Kidney capillary endothelial cell (primary cell): Measurements from ENCODE around the gene SMIM8.
A peak's percentile ranks its signal among the peaks of the same experiment; 100 is the strongest.
"Not testable (repeated sequence)": the region's sequence is repeated elsewhere in the genome, so short reads cannot be mapped to it uniquely, and the experiment has no call there.

Experiments
- DNase-seq: peaks from one replicate; pipeline ENCODE4 v3.0.0-alpha.2; 2018; ENCODE audit warnings: low spot score

The SMIM8 gene, protein sequence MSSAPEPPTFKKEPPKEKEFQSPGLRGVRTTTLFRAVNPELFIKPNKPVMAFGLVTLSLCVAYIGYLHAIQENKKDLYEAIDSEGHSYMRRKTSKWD

DNA sequence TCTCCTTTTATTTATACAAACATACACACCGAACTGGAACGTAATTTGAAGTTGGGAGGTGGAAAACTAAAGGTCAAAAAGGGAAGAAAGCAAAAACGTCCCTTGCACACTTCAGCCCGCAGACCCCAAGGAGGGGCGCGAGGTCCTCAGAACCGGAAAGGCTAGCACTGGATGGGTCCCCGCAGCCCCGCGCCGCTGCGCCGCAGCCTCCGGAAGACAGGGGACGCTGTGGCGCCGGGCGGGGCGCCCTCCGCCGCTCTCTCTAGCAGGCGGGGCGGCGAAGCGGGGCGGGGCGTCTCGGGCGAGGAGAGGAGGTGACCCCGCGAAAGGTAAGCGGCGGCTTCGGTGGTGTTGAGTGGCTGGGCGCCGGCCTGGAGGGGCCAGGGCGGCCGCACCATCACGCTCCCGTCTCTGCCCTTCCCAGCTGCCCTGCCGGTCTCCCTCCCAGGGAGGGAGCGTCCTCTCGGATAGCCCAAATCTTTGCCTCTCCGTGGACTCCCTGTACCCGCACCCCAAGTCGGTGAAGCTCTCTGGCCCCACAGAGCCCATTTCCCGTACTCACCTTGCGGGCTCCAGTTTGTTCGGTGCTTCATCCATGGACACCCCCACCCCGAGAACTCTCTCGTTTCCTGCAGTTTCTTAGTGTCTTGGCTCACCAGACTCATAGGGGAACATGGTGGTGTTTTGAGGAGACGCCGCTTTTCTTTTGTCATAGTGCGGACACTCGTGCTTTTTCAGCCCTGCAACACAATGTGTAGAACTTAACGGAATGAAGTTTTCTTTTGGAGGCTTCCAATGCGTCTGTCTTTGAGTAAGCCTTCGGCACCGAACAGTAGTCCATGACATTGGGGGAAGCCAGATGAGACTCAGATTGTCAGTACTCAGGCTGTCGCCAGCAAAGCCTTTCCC lies at the start of gene SMIM8:
Gene SMIM8, plus strand, starts transcription at position 285 of the 909 bp plus-strand sequence. CDS start 14,444 bp downstream, outside the sequence.
- DNase-seq = peak; percentile 63

DNA sequence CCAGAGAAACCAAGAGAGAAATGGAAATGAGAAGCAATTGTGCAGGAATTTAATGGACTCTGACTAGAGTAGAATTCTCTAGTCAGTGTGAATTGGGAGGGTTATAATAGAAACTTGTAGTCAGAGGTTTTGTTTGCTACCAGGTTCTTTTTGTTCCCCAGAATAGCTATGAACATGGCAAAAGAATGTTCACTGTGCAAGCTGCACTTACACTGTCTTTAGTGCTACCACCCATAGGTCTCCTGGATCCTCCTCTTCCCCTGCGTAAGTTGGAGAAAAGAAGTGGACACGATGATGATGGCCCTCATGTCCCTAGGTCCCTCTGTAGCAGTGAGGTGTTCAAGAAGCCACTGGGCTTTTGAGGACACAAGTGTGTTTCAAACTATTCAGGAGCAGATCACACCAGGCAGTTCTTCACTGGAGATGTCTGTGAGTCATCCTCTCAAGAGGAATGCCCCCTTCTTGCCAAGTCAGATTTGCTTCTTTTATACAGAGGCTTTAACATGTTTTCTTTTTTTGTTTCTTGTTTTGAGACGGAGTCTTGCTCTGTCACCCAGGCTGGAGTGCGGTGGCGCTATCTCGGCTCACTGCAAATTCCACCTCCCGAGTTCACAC lies 47.6 kb upstream of the SMIM8 start:
- no peak for DNase-seq

DNA sequence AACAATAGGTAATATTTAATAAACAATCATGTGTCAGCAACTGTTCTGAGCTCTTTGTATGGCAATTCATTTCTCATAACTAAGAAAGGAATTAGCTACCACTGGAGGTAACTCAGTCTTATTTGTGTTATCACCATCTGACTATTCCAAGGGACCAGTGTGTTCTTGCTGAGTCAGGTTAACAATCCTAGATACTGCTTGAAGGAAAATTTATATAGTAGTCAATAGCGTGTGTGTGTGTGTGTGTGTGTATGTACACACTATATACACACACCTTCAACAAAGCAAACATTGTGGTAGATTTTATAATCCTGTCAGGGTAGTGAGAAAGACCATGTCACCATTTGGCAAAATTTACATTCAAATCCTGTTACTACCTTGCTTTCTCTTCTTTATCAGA lies 45.8 kb upstream of the SMIM8 start:
- DNase-seq = no peak

DNA sequence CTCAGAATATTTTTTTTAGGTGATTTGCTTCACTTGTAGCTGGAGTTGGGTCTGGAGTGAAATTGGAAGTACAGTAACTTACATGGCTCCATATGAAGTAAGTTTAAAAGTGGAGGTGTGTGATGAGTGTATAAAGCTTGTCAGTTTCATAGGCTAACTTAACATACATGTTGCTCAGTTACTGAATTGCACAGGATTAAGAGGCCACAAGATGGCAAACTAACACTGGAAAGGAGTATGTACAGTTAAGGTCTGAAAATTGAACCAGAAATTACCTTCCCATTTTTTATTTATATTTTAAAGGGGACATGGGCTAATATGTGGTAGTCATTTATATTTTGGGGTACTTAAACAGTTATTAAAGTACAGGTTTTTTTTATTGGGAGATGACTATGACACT lies 45.3 kb upstream of the SMIM8 start:
- no peak for DNase-seq

DNA sequence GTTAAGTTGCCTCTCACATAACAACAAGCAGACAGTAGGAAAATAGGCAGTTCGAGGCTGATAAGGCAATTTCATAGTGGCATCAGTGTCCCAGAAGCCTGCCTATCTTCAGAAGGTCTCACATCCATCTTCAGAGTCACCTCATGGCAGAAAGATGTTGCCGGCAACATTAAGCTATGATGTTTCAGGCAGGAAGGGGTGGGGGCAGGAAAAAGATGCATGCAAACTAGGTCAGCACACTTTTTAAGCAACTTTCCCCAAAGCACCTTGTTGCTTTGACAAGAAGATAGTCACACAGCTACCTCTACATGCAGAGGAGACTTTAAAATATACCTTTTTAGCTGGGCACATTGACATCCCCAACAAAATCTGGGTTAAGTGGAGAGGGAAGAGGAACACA lies 43.2 kb upstream of the SMIM8 start:
- no peak for DNase-seq

DNA sequence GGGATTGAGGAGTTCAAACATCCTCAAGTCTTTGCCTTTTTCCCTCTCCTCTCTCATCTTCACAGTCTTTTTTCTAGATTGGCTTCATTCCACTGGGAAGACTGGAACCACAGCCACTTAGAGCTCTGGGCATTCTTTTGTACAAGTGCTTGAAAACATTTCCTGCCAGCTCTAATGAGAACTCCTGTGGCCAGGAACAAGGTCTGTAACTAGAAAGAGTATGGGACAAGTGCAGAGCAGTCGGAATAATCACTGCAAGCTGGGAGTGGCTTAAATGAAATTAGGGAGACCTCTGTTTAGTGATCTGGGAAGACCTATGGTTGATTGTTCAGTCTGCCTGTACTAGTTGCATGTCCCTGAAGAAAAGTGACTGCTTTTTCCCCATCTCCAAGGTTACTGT lies 41.0 kb upstream of the SMIM8 start:
- DNase-seq = no peak

DNA sequence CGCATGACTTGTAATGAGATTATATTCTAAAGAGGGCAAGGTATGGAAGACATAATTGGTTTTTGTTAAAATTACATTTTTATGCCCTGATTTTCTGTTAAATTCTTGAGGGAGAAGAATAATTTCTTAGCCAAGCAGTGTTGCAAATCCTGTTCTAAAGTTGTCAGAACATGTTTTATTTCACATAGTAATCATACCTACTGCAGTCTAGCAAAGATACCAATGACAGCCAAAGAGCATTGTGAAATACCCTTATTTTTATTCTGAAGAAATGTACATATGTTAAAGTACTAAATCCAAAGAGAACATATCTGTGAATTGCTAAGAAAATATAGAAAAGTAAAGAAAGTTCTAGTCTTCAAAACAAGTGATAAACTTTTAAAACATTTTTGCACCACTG lies 39.6 kb upstream of the SMIM8 start:
- no peak for DNase-seq

DNA sequence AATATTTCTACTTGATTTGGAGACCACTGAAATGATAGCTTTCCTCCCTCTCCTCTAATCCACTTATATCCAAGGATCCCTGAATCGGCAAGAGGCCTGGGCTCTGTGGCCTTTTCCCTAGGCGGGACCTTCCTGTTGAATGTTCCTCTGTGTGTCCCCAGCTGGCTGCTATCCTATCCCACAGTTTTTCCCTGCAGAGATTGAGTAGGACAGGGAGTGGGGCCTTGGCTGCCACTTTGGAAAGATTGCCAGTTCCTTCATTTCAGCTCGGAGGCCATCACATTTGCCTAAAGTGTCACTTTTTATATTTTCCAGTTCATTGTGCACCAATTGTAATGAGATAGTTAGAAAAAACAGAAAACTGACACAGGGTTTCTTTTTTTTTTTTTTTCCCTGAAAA lies 38.9 kb upstream of the SMIM8 start:
- DNase-seq = no peak

DNA sequence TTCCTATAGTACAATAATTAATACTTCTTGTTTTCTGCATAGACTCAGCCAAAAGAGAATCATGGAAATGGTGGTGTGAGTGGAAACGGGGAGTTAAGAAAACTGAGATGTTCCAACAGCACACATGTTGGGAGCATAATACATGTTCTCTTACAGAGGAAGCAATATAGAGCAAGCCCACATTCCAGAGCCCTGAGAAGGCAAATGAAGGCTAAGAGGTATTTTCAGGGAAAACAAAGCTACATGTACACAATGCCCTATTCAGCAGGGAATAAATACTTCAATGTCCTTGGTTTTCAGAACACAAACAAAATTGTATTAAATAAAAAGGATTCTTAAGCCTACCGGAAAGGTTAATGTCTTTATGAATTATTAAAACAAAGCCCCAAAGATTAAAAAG lies 35.1 kb upstream of the SMIM8 start:
- peak; percentile 11 for DNase-seq

DNA sequence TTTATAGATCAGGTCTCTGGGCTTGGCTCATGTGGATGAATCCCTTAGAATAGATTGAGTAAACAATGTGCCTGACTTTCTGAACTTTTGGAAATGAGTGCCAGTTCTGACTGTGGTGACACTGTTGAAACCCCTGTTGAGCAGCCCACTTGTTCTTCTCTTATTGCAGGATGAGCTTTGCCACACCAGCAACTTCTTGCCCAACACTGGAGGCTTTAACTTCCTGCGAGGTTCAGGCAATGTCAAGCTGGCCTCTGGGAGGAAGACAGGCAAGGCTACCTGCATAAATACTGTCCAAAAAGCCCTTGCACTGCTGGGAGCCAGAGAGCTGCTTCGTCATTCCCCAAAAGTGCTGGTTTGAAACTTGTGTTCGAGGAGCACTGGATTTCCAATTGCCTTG lies 32.8 kb upstream of the SMIM8 start:
- no peak for DNase-seq

DNA sequence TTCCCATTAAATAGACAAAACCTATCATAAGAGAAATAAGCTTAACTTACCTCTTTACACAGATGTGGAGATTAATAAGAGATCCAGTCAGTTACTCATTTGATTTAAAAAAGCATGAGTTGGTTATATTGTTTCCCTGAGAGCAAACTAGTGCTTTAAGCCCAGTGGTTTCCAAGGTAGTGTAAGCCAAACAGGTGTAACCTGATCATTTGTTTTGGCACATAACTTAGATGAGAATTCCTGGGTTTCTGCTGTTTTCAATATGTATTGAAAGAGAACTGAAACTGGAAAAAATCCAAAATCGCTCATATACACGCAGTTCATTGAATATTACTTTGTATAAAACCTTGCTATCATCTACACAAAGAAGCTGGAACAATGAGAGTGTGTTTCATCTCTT lies 30.5 kb upstream of the SMIM8 start:
- no peak for DNase-seq

DNA sequence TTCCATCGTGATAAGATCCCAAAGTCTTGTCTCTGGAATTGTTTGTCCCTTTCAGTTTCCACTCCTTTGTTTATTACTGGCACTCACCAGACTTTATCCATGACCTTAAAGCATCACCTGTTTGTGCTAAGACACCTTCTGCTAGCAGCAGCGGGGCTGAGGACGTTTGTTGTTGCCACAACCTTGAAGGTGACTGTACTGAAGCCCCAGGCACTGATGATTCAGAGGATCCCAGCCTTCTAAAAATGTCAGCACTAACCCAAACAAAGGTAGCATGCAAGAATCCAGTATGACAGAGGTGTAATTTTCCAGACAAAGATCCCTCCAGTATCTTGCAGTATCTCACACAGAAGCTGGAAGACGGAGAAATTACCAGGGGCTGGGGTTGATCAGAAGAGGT lies 28.9 kb upstream of the SMIM8 start:
- DNase-seq = no peak

DNA sequence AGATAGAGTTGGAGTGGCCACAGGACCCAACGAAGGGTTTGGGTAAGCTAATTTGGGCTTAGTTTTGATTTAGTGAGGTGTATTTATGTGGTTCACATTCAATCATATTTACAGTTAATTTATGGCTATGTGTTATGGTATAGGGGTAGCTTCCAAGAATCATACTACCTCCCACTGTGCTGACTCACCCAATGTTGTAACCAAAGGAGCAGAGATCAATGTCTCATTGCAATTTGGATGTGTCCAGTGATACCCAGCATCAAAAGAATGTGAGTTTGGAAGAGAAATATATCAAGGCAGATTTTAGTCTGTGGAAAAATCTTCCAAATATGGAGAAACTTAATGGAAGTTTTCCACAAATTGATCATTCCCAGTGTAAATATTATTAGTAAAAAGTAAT lies 25.3 kb upstream of the SMIM8 start:
- DNase-seq = no peak

DNA sequence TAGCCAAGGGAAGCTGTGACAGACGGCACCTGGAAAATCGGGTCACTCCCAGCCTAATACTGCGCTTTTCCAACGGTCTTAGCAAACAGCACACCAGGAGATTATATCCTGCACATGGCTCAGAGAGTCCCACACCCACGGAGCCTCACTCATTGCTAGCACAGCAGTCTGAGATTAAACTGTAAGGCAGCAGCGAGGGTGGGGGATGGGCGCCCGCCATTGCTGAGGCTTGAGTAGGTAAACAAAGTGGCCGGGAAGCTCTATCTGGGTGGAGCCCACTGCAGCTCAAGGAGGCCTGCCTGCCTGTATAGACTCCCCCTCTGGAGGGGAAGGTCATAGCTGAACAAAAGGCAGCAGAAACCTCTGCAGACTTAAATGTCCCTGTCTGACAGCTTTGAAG lies 21.1 kb upstream of the SMIM8 start:
- not testable (repeated sequence) for DNase-seq

DNA sequence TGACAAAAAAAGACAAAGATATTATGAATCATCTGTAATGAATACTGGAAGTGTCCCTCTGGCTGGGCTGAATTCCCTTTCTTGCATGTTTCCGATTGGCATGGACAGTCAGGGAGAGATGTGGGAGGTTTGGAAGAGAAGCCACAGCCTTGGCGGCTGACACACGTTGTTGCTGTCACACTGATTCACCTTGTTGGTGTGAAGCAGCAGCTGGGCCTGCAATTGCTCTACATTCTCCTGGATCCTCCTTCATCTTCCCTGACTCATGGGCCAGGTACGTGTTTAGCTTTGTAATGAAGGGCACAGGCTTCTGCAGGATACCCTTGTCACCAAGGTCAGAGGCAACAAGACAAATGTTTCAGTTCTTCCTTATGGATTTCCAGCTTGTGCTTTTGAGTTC lies 13.4 kb upstream of the SMIM8 start:
- DNase-seq = no peak

DNA sequence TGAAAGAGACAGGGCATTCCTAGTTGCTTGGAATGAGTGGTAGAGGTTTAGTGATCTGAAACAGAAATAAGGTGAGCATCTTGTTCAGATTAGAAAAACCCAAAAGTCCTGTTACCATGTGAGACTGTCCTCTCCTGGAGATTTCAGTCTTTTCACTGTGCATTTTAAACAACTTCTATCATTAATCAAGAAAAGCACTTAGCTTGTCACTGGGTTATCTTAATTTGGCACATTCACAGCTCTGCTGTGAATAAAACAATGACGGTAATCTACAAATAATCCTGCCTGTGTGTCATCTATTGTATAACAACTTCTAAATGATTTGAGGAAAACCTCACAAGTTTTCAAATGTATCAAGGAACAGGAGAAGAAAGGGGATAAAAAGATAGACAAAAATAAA lies 9.5 kb upstream of the SMIM8 start:
- DNase-seq = no peak

DNA sequence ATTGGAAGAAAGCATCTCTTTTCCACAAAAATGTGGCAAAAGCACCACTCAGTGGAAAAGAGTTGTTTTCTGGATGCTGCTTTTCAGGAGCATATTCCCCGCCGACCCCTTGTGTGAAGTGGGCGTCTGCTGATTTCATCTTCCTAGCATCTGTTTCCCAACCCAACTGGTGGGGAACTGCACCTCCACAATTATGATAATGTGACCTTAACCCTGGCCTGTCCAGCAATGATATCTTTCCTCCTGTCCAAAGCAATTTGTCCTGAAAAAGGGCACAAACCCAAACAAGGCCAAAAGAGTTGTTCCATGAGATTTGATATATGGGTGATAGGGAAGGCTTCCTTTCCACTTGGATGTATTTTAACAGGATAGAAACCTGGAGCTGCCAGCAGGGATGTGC lies 7.3 kb upstream of the SMIM8 start:
- DNase-seq = no peak

DNA sequence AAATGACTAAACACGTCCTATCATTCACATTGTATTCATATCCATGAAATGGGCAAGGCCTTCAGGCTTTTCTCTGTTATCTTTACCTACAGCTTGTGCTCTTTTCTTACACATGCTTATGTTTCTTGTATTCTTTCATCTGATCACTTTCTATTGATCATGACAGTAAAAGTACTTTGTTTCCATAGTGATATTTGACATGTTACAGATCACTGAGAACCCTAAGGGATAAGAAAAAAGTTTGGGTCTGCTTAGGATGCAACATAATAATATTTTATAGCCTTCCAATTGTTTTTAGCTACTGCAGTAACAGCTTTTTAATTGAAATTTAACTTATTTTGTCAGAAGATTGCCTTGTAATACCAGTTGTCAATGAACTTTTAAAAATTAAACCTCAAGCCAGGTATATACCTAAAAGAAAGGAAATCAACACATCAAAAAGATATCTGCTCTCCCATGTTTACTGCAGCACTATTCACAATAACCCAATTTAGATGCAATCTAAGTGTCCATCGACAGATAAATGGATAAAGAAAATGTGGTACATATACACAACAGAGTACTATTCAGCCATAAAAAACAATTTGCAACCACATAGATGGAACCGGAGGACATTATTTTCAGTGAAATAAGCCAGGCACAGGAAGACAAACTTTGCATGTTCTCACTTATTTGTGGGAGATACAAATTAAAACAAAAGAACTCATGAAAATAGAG lies 3.0 kb upstream of the SMIM8 start:
- DNase-seq = no peak

DNA sequence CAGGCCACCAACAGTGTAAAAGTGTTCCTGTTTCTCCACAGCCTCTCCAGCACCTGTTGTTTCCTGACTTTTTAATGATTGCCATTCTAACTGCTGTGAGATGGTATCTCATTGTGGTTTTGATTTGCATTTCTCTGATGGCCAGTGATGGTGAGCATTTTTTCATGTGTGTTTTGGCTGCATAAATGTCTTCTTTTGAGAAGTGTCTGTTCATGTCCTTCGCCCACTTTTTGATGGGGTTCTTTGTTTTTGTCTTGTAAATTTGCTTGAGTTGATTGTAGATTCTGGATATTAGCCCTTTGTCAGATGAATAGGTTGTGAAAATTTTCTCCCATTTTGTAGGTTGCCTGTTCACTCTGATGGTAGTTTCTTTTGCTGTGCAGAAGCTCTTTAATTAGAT lies 1.5 kb downstream of the SMIM8 start:
- DNase-seq = not testable (repeated sequence)

DNA sequence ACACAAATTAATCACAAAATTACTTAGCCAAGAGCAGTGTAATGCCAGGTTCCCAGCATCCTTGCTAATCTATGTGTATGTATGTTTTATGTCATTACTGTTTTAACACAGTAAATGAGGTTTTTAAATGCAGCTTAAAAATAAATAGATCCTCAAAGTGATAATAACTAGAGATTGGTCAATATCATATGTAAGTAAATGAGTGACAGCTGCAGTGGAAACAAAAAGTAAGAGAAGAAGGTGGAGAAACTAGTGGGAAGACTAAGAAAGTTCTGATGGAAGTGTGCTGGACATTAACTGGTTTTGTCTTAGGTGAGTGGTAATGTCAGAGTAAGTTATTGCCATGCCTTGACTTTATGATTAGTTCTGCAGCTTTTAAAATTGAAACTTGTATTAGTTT lies 8.6 kb downstream of the SMIM8 start:
- no peak for DNase-seq

DNA sequence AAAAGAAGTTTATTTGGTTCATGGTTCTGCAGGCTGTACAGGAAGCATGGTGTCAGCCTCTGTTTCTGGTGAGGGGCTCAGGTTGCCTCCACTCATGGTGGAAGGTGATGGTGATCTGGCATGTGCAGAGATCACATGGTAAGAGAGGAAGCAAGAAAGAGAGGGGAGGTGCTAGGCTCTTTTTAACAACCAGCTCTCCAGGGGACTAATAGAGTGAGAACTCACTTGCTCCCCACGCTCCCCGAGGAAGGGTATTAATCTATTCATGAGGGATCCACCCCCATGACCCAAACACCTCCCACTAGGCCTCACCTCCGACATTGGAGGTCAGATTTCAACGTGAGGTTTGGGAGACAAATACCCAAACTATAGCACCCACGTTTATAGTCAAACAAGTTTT lies 10.6 kb downstream of the SMIM8 start:
- no peak for DNase-seq

DNA sequence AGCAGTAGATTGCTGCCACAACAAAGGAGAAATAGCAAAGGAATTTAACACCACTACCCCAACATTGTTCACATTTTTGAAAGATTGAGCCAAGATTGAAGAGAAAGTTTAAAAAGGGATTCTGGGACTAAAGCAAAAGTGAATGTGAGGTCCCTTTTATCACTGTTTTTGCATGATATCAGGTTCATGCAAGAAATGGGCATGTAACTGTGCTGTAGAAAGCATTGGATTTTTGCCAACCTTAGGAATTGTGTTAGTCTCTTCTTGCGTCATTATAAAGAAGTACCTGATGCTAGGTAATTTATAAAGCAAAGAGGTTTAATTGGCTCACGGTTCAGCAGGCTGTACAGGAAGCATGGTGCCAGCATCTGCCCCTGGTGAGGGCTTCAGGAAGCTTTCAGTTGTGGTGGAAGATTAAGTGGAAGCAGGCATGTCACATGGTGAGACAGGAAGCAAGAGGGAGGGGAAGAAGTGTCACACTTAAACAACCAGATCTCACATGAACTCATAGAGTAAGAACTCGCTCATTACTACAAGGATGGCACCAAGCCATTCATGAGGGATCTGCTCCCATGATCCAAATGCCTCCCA lies 11.3 kb downstream of the SMIM8 start:
- DNase-seq = no peak
